Gastroesophageal sphincter (tissue), 4 donors: ENCODE data around the gene TBCD. TPM values are rescaled to one million over a fixed set of nuclear protein-coding genes. Genes with fewer than 3 reads are reported as not detected.
A peak's percentile ranks its signal among the peaks of the same experiment; 100 is the strongest.

Experiments used
- ATAC-seq: fragments of 150-250 bp; one replicate; pipeline ENCODE4 v1.9.1; 2016; ENCODE audit warnings: mild to moderate bottlenecking, moderate library complexity
- H3K27ac ChIP-seq, 4 donors: fragments of 200-600 bp; sonication (generic) in 3 of 4; 1 replicate in 3 of 4; 2 replicates in 1 of 4; pipeline ENCODE4 v1.5.1; 2016 to 2019
- H3K27me3 ChIP-seq: fragments of 200-600 bp; sonication (generic); one replicate; pipeline ENCODE4 v1.5.1; 2019
- H3K36me3 ChIP-seq, 2 donors: fragments of 200-600 bp; sonication (generic); one replicate each; pipeline ENCODE4 v1.5.1; 2019; ENCODE audit warnings: control low read depth in 1 of 2
- H3K4me1 ChIP-seq, 3 donors: fragments of 200-600 bp; sonication (generic); 1 replicate in 2 of 3; 2 replicates in 1 of 3; pipeline ENCODE4 v1.5.1; 2016 to 2019; ENCODE audit warnings: control low read depth in 2 of 3
- H3K4me3 ChIP-seq, 2 donors: fragments of 200-600 bp; sonication (generic); one replicate each; pipeline ENCODE4 v1.5.1; 2019; ENCODE audit warnings: mild to moderate bottlenecking in 1 of 2, moderate library complexity in 1 of 2
- H3K9me3 ChIP-seq, 3 donors: fragments of 200-600 bp; sonication (generic); one replicate each; pipeline ENCODE4 v1.5.1; 2017 to 2019; ENCODE audit warnings: control low read depth in 2 of 3
- EP300 ChIP-seq: sonication (generic); formaldehyde crosslinking; IDR thresholded peaks from one replicate; pipeline ENCODE4 v1.6.1; 2017; ENCODE audit warnings: antibody characterized with exemption, mild to moderate bottlenecking
- POLR2A ChIP-seq, 2 donors: fragments of 450-650 bp; IDR thresholded peaks; one replicate each; pipeline ENCODE4 v1.6.1; 2017; ENCODE audit warnings: antibody characterized with exemption in 2 of 2, mild to moderate bottlenecking in 2 of 2, moderate library complexity in 1 of 2
- POLR2AphosphoS5 ChIP-seq: sonication (generic); formaldehyde crosslinking; IDR thresholded peaks from one replicate; pipeline ENCODE4 v1.6.1; 2017; ENCODE audit warnings: antibody characterized with exemption
- WGBS, 2 donors: methylation state at CpG; one replicate each; pipeline ENCODE4 v1.1.5; 2018; ENCODE audit warnings: low coverage in 1 of 2; 5-methylcytosine and 5-hydroxymethylcytosine counted together
- total RNA-seq, 4 donors: library from RNA; depleted of rRNA; stranded (reverse); fragments of >200 nt; gene quantifications; one replicate each; pipeline ENCODE4 v1.1.0, GENCODE V29; 2016
- TF ChIP-seq, protein P1 (sequence below), 4 experiments: fragments of 200-600 bp in 2 of 4; fragments of 450-650 bp in 2 of 4; sonication (generic) in 1 of 4; IDR thresholded peaks; one replicate each; pipeline ENCODE4 v1.5.1; 2017 to 2019; ENCODE audit warnings: antibody characterized with exemption in 4 of 4, mild to moderate bottlenecking in 2 of 4, moderate library complexity in 2 of 4

The TBCD gene
- total RNA-seq, 4 donors from 2014 or later = 32.0 to 57.8 (median 47.0) TPM

DNA sequence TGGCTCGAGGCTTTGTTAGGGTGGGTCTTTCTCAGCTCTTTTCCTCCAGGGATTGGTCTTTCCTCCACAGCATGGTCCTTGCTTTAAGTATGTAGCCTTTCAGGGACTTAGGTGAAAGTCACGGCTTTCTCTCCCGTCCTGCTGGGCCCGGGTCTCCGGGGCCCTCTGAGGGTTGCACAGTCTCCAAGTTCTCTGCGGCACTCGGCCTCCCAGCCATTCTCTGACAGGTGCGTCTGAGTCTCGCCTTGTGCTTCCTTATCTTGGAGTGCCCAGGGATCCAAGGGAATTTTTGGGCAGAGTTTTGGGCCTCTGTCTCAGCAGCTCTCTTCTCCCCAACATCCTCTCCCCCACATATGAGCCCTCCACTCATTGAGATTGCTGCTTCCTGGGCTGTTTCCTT lies 51.3 kb downstream of the TBCD start:
- Histone ChIP-seq H3K27me3 (no peaks in the 10 kb centered on the region), H3K36me3 (peaks cover 0 to 57% of the 10 kb centered on the region in 2 donors)
- 94% methylated on average over 2 of the region's 9 CpGs; no CpG with 5 or more reads in 1 of the 2 donors for WGBS, 2 donors

DNA sequence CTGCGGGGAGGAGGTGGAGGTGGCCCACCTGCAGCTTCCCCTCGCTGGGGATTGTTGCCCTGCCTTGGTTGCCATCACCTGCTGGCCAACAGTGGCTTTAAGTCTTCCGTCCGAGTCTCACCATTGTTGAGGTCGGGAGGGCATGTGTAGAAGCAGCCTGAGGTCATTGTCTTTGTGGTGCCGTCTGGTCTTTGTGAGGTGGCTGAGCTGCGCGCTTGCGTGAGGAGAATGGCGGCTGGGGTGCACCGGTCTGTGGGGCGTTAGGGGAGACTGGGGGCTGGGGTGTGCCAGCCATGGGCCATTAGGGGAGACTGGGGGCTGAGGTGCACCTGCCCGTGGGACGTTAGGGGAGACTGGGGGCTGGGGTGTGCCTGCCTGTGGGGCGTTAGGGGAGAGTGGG lies 51.7 kb downstream of the TBCD start:
- Histone ChIP-seq H3K4me1 (peaks cover 0 to 39% (median 13%) of the 10 kb centered on the region in 3 donors), H3K27me3 (no peaks in the 10 kb centered on the region), H3K4me3 (no peak overlapping the region), H3K36me3 (peaks cover 0 to 56% of the 10 kb centered on the region in 2 donors), H3K9me3 (no peaks in the 10 kb centered on the region), H3K27ac (peak overlapping the region in 1 of 4 donors; percentile 83)
- TF ChIP-seq EP300 = no peak
- TF ChIP-seq POLR2A (IDR thresholded peaks at IDR 0.05) = no peak
- no peak for TF ChIP-seq POLR2AphosphoS5
- TF ChIP-seq, protein P1, sequence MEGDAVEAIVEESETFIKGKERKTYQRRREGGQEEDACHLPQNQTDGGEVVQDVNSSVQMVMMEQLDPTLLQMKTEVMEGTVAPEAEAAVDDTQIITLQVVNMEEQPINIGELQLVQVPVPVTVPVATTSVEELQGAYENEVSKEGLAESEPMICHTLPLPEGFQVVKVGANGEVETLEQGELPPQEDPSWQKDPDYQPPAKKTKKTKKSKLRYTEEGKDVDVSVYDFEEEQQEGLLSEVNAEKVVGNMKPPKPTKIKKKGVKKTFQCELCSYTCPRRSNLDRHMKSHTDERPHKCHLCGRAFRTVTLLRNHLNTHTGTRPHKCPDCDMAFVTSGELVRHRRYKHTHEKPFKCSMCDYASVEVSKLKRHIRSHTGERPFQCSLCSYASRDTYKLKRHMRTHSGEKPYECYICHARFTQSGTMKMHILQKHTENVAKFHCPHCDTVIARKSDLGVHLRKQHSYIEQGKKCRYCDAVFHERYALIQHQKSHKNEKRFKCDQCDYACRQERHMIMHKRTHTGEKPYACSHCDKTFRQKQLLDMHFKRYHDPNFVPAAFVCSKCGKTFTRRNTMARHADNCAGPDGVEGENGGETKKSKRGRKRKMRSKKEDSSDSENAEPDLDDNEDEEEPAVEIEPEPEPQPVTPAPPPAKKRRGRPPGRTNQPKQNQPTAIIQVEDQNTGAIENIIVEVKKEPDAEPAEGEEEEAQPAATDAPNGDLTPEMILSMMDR (IDR thresholded peaks at IDR 0.05) = no peak
- ATAC-seq = no peak
- 94 to 100% methylated on average over 1 to 5 of the region's 15 CpGs for WGBS, 2 donors

More for the DNA sequence above, 51.3 kb downstream of the TBCD start:
- peaks cover 0 to 39% (median 13%) of the 10 kb centered on the region in 3 donors for H3K4me1 ChIP-seq
- peak overlapping the region in 1 of 4 donors; percentile 83 for H3K27ac ChIP-seq
- no peak for ATAC-seq
- no peaks in the 10 kb centered on the region for H3K9me3 ChIP-seq
- no peak overlapping the region for H3K4me3 ChIP-seq
- TF ChIP-seq POLR2AphosphoS5 (no peak), POLR2A (IDR thresholded peaks at IDR 0.05) (no peak), EP300 (no peak)
- TF ChIP-seq, protein P1 (IDR thresholded peaks at IDR 0.05) = no peak

DNA sequence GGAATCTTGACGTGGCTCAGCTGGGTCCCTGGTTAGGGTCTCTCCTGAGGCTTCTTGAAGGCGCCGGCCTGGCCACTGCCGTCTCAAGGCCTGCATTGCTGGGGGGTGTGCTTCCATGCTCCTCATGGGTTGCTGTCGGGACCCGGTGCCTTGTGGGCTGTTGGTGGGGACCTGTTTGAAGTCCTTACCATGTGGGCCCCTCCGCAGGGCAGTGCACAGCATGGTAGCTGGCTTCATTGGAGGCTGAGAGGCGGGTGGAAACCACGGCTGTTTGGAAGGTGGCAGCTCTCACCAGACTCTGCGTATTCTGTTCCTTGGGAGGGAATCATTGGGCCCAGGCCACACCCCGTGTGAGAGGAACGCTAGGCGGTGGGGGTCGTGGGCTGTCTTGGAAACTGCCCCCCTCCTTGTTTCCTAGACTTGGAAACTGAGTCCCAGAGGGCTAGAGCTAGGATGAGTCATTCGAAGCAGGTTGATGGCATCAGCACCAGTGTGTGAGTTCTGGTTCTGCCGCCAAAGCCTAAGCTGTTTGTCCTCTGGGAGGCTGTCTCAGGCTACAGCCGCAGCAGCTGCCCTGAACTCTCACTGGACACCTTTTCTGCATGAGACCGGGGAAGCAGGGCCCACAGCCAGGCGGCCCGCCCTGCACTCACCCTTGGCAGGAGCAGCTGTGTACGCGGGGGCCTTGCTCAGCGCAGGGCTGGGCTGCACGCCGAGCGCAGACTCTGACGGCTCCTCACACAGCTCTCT lies 52.8 kb downstream of the TBCD start:
- Histone ChIP-seq H3K27ac (peak overlapping the region; percentile 16 to 83 (median 79)), H3K27me3 (no peaks in the 10 kb centered on the region), H3K9me3 (no peaks in the 10 kb centered on the region), H3K36me3 (peaks cover 0 to 51% of the 10 kb centered on the region in 2 donors), H3K4me1 (peaks cover 0 to 43% (median 13%) of the 10 kb centered on the region in 3 donors), H3K4me3 (no peak overlapping the region)
- 20 to 49% methylated on average over 1 to 3 of the region's 27 CpGs for WGBS, 2 donors
- ATAC-seq = peak; percentile 97
- TF ChIP-seq POLR2AphosphoS5 (peak; percentile 68), POLR2A (IDR thresholded peaks at IDR 0.05) (no peak)
- TF ChIP-seq, protein P1 (IDR thresholded peaks at IDR 0.05) = peak in 1 of 4 experiments; percentile 29

DNA sequence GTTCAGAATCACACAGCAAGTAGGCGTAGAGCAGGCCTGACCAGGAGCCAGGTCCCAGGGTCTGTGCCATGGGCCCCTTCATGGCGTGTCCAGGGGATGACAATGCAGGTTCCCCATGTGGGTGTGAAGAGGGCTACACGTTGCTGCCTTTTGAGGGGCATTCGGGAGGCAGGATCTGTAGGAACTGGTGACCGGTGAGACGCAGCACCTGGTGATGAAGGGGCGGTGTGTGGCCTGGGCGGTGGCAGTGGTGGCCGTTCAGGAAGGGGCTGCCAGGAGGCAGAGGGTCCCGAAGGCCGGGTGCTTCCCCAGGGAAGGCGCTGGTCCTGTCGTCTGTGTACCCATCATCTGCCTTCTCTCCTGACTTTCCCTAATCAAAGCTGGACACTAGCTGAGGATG lies 53.4 kb downstream of the TBCD start:
- H3K4me3 ChIP-seq = no peak overlapping the region
- H3K4me1 ChIP-seq = peaks cover 0 to 46% (median 13%) of the 10 kb centered on the region in 3 donors
- peaks cover 0 to 51% of the 10 kb centered on the region in 2 donors for H3K36me3 ChIP-seq
- TF ChIP-seq EP300 (no peak), POLR2AphosphoS5 (no peak), POLR2A (IDR thresholded peaks at IDR 0.05) (no peak)
- TF ChIP-seq, protein P1 (IDR thresholded peaks at IDR 0.05) = no peak
- H3K27ac ChIP-seq = peak overlapping the region in 3 of 4 donors; percentile 78 to 83 (median 80)
- 76 to 83% methylated on average over 5 to 6 of the region's 13 CpGs for WGBS, 2 donors
- H3K27me3 ChIP-seq = no peaks in the 10 kb centered on the region
- ATAC-seq = no peak
- H3K9me3 ChIP-seq = no peaks in the 10 kb centered on the region

DNA sequence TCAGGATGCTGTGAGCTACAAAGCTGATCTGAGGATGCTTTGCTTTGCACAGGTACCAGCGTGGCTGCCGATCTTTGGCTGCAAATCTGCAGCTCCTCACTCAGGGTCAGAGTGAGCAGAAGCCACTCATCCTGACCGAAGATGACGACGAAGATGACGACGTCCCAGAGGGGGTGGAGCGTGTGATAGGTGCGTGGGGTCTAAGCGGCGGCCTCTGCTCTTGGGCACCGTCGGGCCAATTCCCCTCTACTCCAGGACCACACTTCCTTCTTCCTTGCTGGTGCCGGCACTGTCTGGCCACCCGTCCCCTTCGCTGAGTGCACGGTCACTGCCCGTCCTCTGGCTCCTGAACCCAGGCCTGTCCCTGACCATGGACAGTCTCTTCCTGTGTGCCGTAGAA lies 54.0 kb downstream of the TBCD start:
- Histone ChIP-seq H3K27me3 (no peaks in the 10 kb centered on the region), H3K27ac (peak overlapping the region in 1 of 4 donors; percentile 83), H3K4me1 (peaks cover 0 to 46% (median 13%) of the 10 kb centered on the region in 3 donors), H3K9me3 (no peaks in the 10 kb centered on the region), H3K36me3 (peaks cover 0 to 51% of the 10 kb centered on the region in 2 donors), H3K4me3 (no peak overlapping the region)
- WGBS, 2 donors = 88 to 100% methylated on average over 2 to 3 of the region's 19 CpGs
- no peak for ATAC-seq
- TF ChIP-seq, protein P1 (IDR thresholded peaks at IDR 0.05) = no peak
- no peak for TF ChIP-seq POLR2AphosphoS5
- TF ChIP-seq POLR2A (IDR thresholded peaks at IDR 0.05) = no peak
- no peak for TF ChIP-seq EP300
